Activated CD8-positive, alpha-beta memory T cell treated with anti-CD3 and anti-CD28 coated beads for 36 hours (primary cell): ENCODE results near the gene SMG6. TPM values are rescaled to one million over a fixed set of nuclear protein-coding genes. Genes with fewer than 3 reads are reported as not detected.

Source experiments
- CTCF ChIA-PET: fragments of 350-600 bp; sonication (Branson Sonifier 250); formaldehyde crosslinking; loops from one replicate; lab custom pipeline; 2021; ENCODE audit warnings: antibody characterized with exemption; lab: Charles Lee
- POLR2A ChIA-PET: fragments of 350-600 bp; sonication (Branson Sonifier 250); formaldehyde crosslinking; loops from one replicate; lab custom pipeline; 2021; ENCODE audit warnings: antibody characterized with exemption; lab: Charles Lee
- total RNA-seq, 2 experiments: library from RNA; stranded (reverse); gene quantifications; one replicate each; pipeline ENCODE4 v1.2.3, GENCODE V29; 2021

SMG6 gene
- total RNA-seq, 2 experiments from 2014 or later = 55.0 to 60.8 TPM

GRCh38 chr17:2074919-2075318 lies 228.7 kb downstream of the SMG6 start:
- ChIA-PET POLR2A (no interaction called here), CTCF (interaction anchor here (1.3 to 2.6 kb wide), 3 partner anchors 15 to 170 kb away, joined by 4 to 8 read pairs (median 7); no protein-coding TSS in a partner anchor)

GRCh38 chr17:2071455-2072281 lies 231.9 kb downstream of the SMG6 start:
- CTCF ChIA-PET = interaction anchor here (1.5 to 11.0 kb wide), 4 partner anchors 10 to 16 kb away, joined by 6 to 115 read pairs (median 10); partner anchors contain the start of gene HIC1
- POLR2A ChIA-PET = interaction anchor here (0.6 to 1.8 kb wide), 4 partner anchors 10 to 55 kb away, joined by 4 to 7 read pairs (median 6); partner anchors contain the start of gene HIC1

GRCh38 chr17:2071024-2071385 lies 232.6 kb downstream of the SMG6 start:
- ChIA-PET POLR2A (interaction anchor here (0.6 to 1.8 kb wide), 4 partner anchors 11 to 56 kb away, joined by 4 to 7 read pairs (median 6); partner anchors contain the start of gene HIC1), CTCF (interaction anchor here (1.5 to 11.0 kb wide), 4 partner anchors 11 to 16 kb away, joined by 6 to 115 read pairs (median 10); partner anchors contain the start of gene HIC1)

GRCh38 chr17:2070241-2071023 lies 233.2 kb downstream of the SMG6 start:
- ChIA-PET CTCF (interaction anchor here (0.7 to 11.0 kb wide), 6 partner anchors 9 to 148 kb away, joined by 3 to 115 read pairs (median 6); partner anchors contain the start of gene HIC1), POLR2A (interaction anchor here (0.6 to 1.8 kb wide), 4 partner anchors 11 to 250 kb away, joined by 5 to 7 read pairs (median 6); partner anchors contain the start of gene HIC1)

GRCh38 chr17:2068519-2069051 lies 235.0 kb downstream of the SMG6 start:
- ChIA-PET CTCF (interaction anchor here (0.9 to 11.0 kb wide), 7 partner anchors 12 to 196 kb away, joined by 3 to 115 read pairs (median 4); partner anchors contain the start of gene HIC1), POLR2A (interaction anchor here (0.6 to 2.1 kb wide), 6 partner anchors 10 to 195 kb away, joined by 3 to 20 read pairs (median 6); partner anchors contain the start of gene HIC1)

- POLR2A ChIA-PET = interaction anchor here (1.4 to 2.1 kb wide), 3 partner anchors 12 to 21 kb away, joined by 3 to 20 read pairs (median 7); partner anchors contain the start of gene HIC1
- CTCF ChIA-PET = interaction anchor here (0.9 to 11.0 kb wide), 6 partner anchors 12 to 177 kb away, joined by 3 to 115 read pairs (median 4); partner anchors contain the start of gene HIC1
These were observed 235.5 kb downstream of the SMG6 start for GRCh38 chr17:2068031-2068518.

GRCh38 chr17:2067608-2068024 lies 236.0 kb downstream of the SMG6 start:
- POLR2A ChIA-PET = interaction anchor here (1.4 kb wide), 2 partner anchors 16 to 22 kb away, joined by 3 to 7 read pairs; no protein-coding TSS in a partner anchor
- CTCF ChIA-PET = interaction anchor here (0.7 to 11.0 kb wide), 4 partner anchors 11 to 178 kb away, joined by 3 to 115 read pairs (median 6); partner anchors contain the start of gene HIC1

GRCh38 chr17:2067048-2067561 lies 236.5 kb downstream of the SMG6 start:
- POLR2A ChIA-PET = no interaction called here

GRCh38 chr17:2065949-2066400 lies 237.6 kb downstream of the SMG6 start:
- ChIA-PET POLR2A (no interaction called here), CTCF (interaction anchor here (0.6 to 11.0 kb wide), 4 partner anchors 10 to 181 kb away, joined by 4 to 115 read pairs (median 9); partner anchors contain the start of gene HIC1)

More at GRCh38 chr17:2067048-2067561, 236.5 kb downstream of the SMG6 start:
- CTCF ChIA-PET = interaction anchor here (0.7 to 11.0 kb wide), 3 partner anchors 11 to 178 kb away, joined by 3 to 115 read pairs (median 12); partner anchors contain the start of gene HIC1

GRCh38 chr17:2064980-2065785 lies 238.4 kb downstream of the SMG6 start:
- CTCF ChIA-PET = interaction anchor here (0.6 to 11.0 kb wide), 6 partner anchors 9 to 193 kb away, joined by 3 to 115 read pairs (median 6); partner anchors contain the start of gene HIC1

GRCh38 chr17:2064520-2064971 lies 239.0 kb downstream of the SMG6 start:
- ChIA-PET POLR2A (interaction anchor here (0.6 to 1.3 kb wide), 3 partner anchors 9 to 38 kb away, joined by 4 to 5 read pairs (median 4); no protein-coding TSS in a partner anchor), CTCF (interaction anchor here (0.7 to 11.0 kb wide), 6 partner anchors 8 to 274 kb away, joined by 3 to 115 read pairs (median 4); partner anchors contain the start of gene HIC1)

More at GRCh38 chr17:2064980-2065785, 238.4 kb downstream of the SMG6 start:
- POLR2A ChIA-PET = interaction anchor here (0.6 to 1.3 kb wide), 4 partner anchors 9 to 165 kb away, joined by 4 to 8 read pairs (median 4); no protein-coding TSS in a partner anchor

- ChIA-PET CTCF (interaction anchor here (0.7 to 11.0 kb wide), 3 partner anchors 8 to 274 kb away, joined by 3 to 115 read pairs (median 4); partner anchors contain the start of gene HIC1), POLR2A (interaction anchor here (1.1 to 1.3 kb wide), 2 partner anchors 8 to 19 kb away, joined by 4 to 5 read pairs; no protein-coding TSS in a partner anchor)
These were observed 239.5 kb downstream of the SMG6 start for GRCh38 chr17:2064147-2064489.

- POLR2A ChIA-PET = interaction anchor here (1.1 to 1.3 kb wide), 2 partner anchors 7 to 20 kb away, joined by 4 to 5 read pairs; no protein-coding TSS in a partner anchor
- CTCF ChIA-PET = interaction anchor here (1.0 to 11.0 kb wide), 2 partner anchors 7 to 12 kb away, joined by 4 to 115 read pairs; partner anchors contain the start of gene HIC1
These were observed 240.1 kb downstream of the SMG6 start for GRCh38 chr17:2063261-2064146.

GRCh38 chr17:2062571-2063183 lies 240.9 kb downstream of the SMG6 start:
- ChIA-PET POLR2A (no interaction called here), CTCF (interaction anchor here (11.0 kb wide), 1 partner anchor 6 kb away, joined by 115 read pairs; the partner anchor contains the start of gene HIC1)
